SK-N-SH treated with all-trans-retinoic acid at 6 μM for 48 hours (cell line): Measurements from ENCODE around the gene PTPRD.

Experiments used
- ATAC-seq: fragments of 200-7000 bp; cut with Tn5 transposase; 3 replicates; pipeline ENCODE4 v1.9.1; 2020; ENCODE audit warnings: mild to moderate bottlenecking, moderate library complexity
- ARNTL ChIP-seq: fragments of 450-650 bp; formaldehyde crosslinking; IDR thresholded peaks from 2 replicates; pipeline ENCODE4 v1.5.0; 2020; ENCODE audit warnings: low read depth, mild to moderate bottlenecking, moderate library complexity, borderline replicate concordance
- BACH2 ChIP-seq: fragments of 250-450 bp; sonication (Bioruptor Pico); IDR thresholded peaks from 2 replicates; pipeline ENCODE4 v1.9.0; 2021; ENCODE audit warnings: mild to moderate bottlenecking, borderline replicate concordance
- CREB5 ChIP-seq: fragments of 250-450 bp; sonication (Bioruptor Pico); IDR thresholded peaks from 2 replicates; pipeline ENCODE4 v1.5.1; 2020; ENCODE audit warnings: low read depth, mild to moderate bottlenecking, moderate library complexity
- CSDC2 ChIP-seq: fragments of 250-450 bp; sonication (Bioruptor Pico); IDR thresholded peaks from 2 replicates; pipeline ENCODE4 v1.5.0; 2020; ENCODE audit warnings: mild to moderate bottlenecking, moderate library complexity
- CSRNP3 ChIP-seq: fragments of 250-450 bp; sonication (Bioruptor Pico); IDR thresholded peaks from 2 replicates; pipeline ENCODE4 v1.5.1; 2021; ENCODE audit warnings: mild to moderate bottlenecking, moderate library complexity
- ESRRG ChIP-seq: fragments of 250-450 bp; sonication (Bioruptor Pico); IDR thresholded peaks from 2 replicates; pipeline ENCODE4 v1.6.1; 2021; ENCODE audit warnings: mild to moderate bottlenecking
- GLIS3 ChIP-seq: fragments of 250-450 bp; sonication (Bioruptor Pico); IDR thresholded peaks from 2 replicates; pipeline ENCODE4 v1.5.0; 2020; ENCODE audit warnings: mild to moderate bottlenecking, moderate library complexity
- ISL1 ChIP-seq: fragments of 250-450 bp; sonication (Bioruptor Pico); IDR thresholded peaks from 2 replicates; pipeline ENCODE4 v2.1.2; 2022; ENCODE audit warnings: mild to moderate bottlenecking, moderate library complexity
- OSR1 ChIP-seq: fragments of 250-450 bp; sonication (Bioruptor Pico); IDR thresholded peaks from 2 replicates; pipeline ENCODE4 v1.8.0; 2022; ENCODE audit warnings: moderate library complexity, mild to moderate bottlenecking, inconsistent platforms
- PATZ1 ChIP-seq: fragments of 250-450 bp; sonication (Bioruptor Pico); IDR thresholded peaks from 2 replicates; pipeline ENCODE4 v1.8.0; 2020; ENCODE audit warnings: mild to moderate bottlenecking, moderate library complexity, borderline replicate concordance
- POU6F1 ChIP-seq: fragments of 250-450 bp; sonication (Bioruptor Pico); IDR thresholded peaks from 2 replicates; pipeline ENCODE4 v1.8.0; 2021; ENCODE audit warnings: low read depth, mild to moderate bottlenecking, moderate library complexity, borderline replicate concordance
- RARB ChIP-seq: fragments of 250-450 bp; sonication (Bioruptor Pico); IDR thresholded peaks from 2 replicates; pipeline ENCODE4 v1.8.0; 2021; ENCODE audit warnings: mild to moderate bottlenecking, moderate library complexity
- SNAI2 ChIP-seq: fragments of 250-450 bp; sonication (Bioruptor Pico); IDR thresholded peaks from 2 replicates; pipeline ENCODE4 v1.5.0; 2020; ENCODE audit warnings: mild to moderate bottlenecking, moderate library complexity
- TCF4 ChIP-seq: fragments of 250-450 bp; sonication (Bioruptor Pico); IDR thresholded peaks from 2 replicates; pipeline ENCODE4 v1.8.0; 2021; ENCODE audit warnings: mild to moderate bottlenecking, moderate library complexity, borderline replicate concordance
- TOX ChIP-seq: fragments of 250-450 bp; sonication (Bioruptor Pico); IDR thresholded peaks from 2 replicates; pipeline ENCODE4 v1.8.0; 2021; ENCODE audit warnings: mild to moderate bottlenecking, moderate library complexity, borderline replicate concordance
- TSHZ2 ChIP-seq: fragments of 250-450 bp; sonication (Bioruptor Pico); IDR thresholded peaks from 2 replicates; pipeline ENCODE4 v1.5.0; 2020; ENCODE audit warnings: mild to moderate bottlenecking, moderate library complexity
- ZC3H10 ChIP-seq: fragments of 250-450 bp; sonication (Bioruptor Pico); IDR thresholded peaks from 2 replicates; pipeline ENCODE4 v1.5.1; 2021; ENCODE audit warnings: mild to moderate bottlenecking, moderate library complexity
- ZFP3 ChIP-seq: fragments of 250-450 bp; sonication (Bioruptor Pico); IDR thresholded peaks from 2 replicates; pipeline ENCODE4 v1.5.0; 2020; ENCODE audit warnings: mild to moderate bottlenecking, moderate library complexity
- ZFP30 ChIP-seq: fragments of 450-650 bp; formaldehyde crosslinking; IDR thresholded peaks from 2 replicates; pipeline ENCODE4 v1.5.0; 2022; ENCODE audit warnings: mild to moderate bottlenecking, moderate library complexity
- ZNF565 ChIP-seq: fragments of 450-650 bp; formaldehyde crosslinking; conservative IDR thresholded peaks from 2 replicates; pipeline ENCODE4 v1.5.0; 2020; ENCODE audit warnings: low read depth, mild to moderate bottlenecking, moderate library complexity
- ZNF70 ChIP-seq: fragments of 450-650 bp; formaldehyde crosslinking; IDR thresholded peaks from 2 replicates; pipeline ENCODE4 v1.5.0; 2020; ENCODE audit warnings: mild to moderate bottlenecking, moderate library complexity
- ZNF8 ChIP-seq: fragments of 450-650 bp; formaldehyde crosslinking; IDR thresholded peaks from 2 replicates; pipeline ENCODE4 v1.5.0; 2020; ENCODE audit warnings: mild to moderate bottlenecking, moderate library complexity

Gene PTPRD

GRCh38 chr9:8821910-8822666, 1790.7 kb downstream of the PTPRD start:
- ATAC-seq: no peak
- TF ChIP-seq TOX (CRISPR knock-in tag) (no peak), GLIS3 (CRISPR knock-in tag) (no peak), CREB5 (no peak), ARNTL (no peak), ESRRG (no peak), TSHZ2 (no peak), PATZ1 (CRISPR knock-in tag) (no peak), BACH2 (no peak), ZC3H10 (no peak), POU6F1 (CRISPR knock-in tag) (no peak), CSRNP3 (CRISPR knock-in tag) (no peak), ZNF565 (no peak), CSDC2 (no peak), RARB (CRISPR knock-in tag) (no peak), OSR1 (CRISPR knock-in tag) (no peak)

- no peak for ATAC-seq
These were observed 1795.5 kb downstream of the PTPRD start for GRCh38 chr9:8817335-8817734.

More at GRCh38 chr9:8817335-8817734, 1795.5 kb downstream of the PTPRD start:
- TF ChIP-seq PATZ1 (CRISPR knock-in tag) (no peak), BACH2 (no peak), ZNF70 (CRISPR knock-in tag) (no peak), ZNF8 (CRISPR knock-in tag) (no peak), GLIS3 (CRISPR knock-in tag) (no peak), TCF4 (CRISPR knock-in tag) (no peak), ARNTL (no peak), RARB (CRISPR knock-in tag) (no peak), TOX (CRISPR knock-in tag) (no peak), ZFP3 (CRISPR knock-in tag) (no peak), ESRRG (no peak), CSRNP3 (CRISPR knock-in tag) (no peak), SNAI2 (CRISPR knock-in tag) (no peak), CSDC2 (no peak), ZFP30 (CRISPR knock-in tag) (no peak), ZC3H10 (no peak), ISL1 (no peak)
